Mesendoderm (in vitro differentiated cells): ENCODE measurements around the gene TLK1.
A peak's percentile ranks its signal among the peaks of the same experiment; 100 is the strongest.

Experiments used
- DNase-seq: peaks from one replicate; pipeline ENCODE4 v3.0.0; 2013
- H2AK5ac ChIP-seq: 2 replicates; pipeline ENCODE4 v1.6.1; 2013; ENCODE audit warnings: low read length, inconsistent platforms
- H2BK120ac ChIP-seq: 2 replicates; pipeline ENCODE4 v1.6.1; 2013; ENCODE audit warnings: low read depth, mild to moderate bottlenecking, low read length, moderate library complexity, mixed read lengths
- H2BK15ac ChIP-seq: replicated peaks from 2 replicates; pipeline ENCODE4 v1.6.1; 2013; ENCODE audit warnings: low read depth, mild to moderate bottlenecking, moderate library complexity
- H2BK5ac ChIP-seq: 2 replicates; pipeline ENCODE4 v1.6.1; 2013; ENCODE audit warnings: low read length, inconsistent platforms
- H3K18ac ChIP-seq: 2 replicates; pipeline ENCODE4 v1.6.1; 2013; ENCODE audit warnings: mild to moderate bottlenecking, low read length, mixed read lengths
- H3K23ac ChIP-seq: one replicate; pipeline ENCODE4 v1.6.1; 2013; ENCODE audit warnings: low read length
- H3K27ac ChIP-seq: 2 replicates; pipeline ENCODE4 v1.5.1; 2013; ENCODE audit warnings: low read depth, mild to moderate bottlenecking, inconsistent platforms, low read length, moderate library complexity
- H3K27me3 ChIP-seq: 2 replicates; pipeline ENCODE4 v1.6.1; 2013; ENCODE audit warnings: low read length, control low read depth, mild to moderate bottlenecking, inconsistent platforms; ENCODE audit not compliant: insufficient read depth, poor library complexity
- H3K36me3 ChIP-seq: 2 replicates; pipeline ENCODE4 v1.6.1; 2013; ENCODE audit warnings: low read length, inconsistent platforms; ENCODE audit not compliant: control insufficient read depth, insufficient read depth
- H3K4ac ChIP-seq: one replicate; pipeline ENCODE4 v1.6.1; 2013; ENCODE audit warnings: low read depth, mild to moderate bottlenecking, low read length, moderate library complexity
- H3K4me1 ChIP-seq: 2 replicates; pipeline ENCODE4 v1.6.1; 2013; ENCODE audit warnings: low read depth, low read length, inconsistent platforms; ENCODE audit not compliant: control insufficient read depth
- H3K4me2 ChIP-seq: 2 replicates; pipeline ENCODE4 v1.6.1; 2013; ENCODE audit warnings: low read length
- H3K4me3 ChIP-seq: 2 replicates; pipeline ENCODE4 v1.5.1; 2013; ENCODE audit warnings: mild to moderate bottlenecking, low read length
- H3K56ac ChIP-seq: one replicate; pipeline ENCODE4 v1.6.1; 2013; ENCODE audit warnings: low read length
- H3K79me1 ChIP-seq: 2 replicates; pipeline ENCODE4 v1.6.1; 2013; ENCODE audit warnings: low read length, inconsistent platforms
- H3K79me2 ChIP-seq: 2 replicates; pipeline ENCODE4 v1.6.1; 2013; ENCODE audit warnings: mild to moderate bottlenecking, low read length; ENCODE audit not compliant: control insufficient read depth, insufficient read depth
- H3K9ac ChIP-seq: 2 replicates; pipeline ENCODE4 v1.6.1; 2013; ENCODE audit warnings: low read length, inconsistent platforms
- H4K5ac ChIP-seq: one replicate; pipeline ENCODE4 v1.6.1; 2013; ENCODE audit warnings: low read length
- H4K8ac ChIP-seq: one replicate; pipeline ENCODE4 v1.6.1; 2013; ENCODE audit warnings: low read depth, mild to moderate bottlenecking, control low read depth, low read length, moderate library complexity
- WGBS: extraction: QIAGEN DNeasy Blood & Tissue Kit; methylation state at CpG from one replicate; pipeline ENCODE4 v1.1.7; 2013; ENCODE audit warnings: low lambda C conversion rate, missing lambda C conversion rate; ENCODE audit not compliant: insufficient coverage; ENCODE audit errors: extremely low coverage; 5-methylcytosine and 5-hydroxymethylcytosine counted together

The TLK1 gene

DNA sequence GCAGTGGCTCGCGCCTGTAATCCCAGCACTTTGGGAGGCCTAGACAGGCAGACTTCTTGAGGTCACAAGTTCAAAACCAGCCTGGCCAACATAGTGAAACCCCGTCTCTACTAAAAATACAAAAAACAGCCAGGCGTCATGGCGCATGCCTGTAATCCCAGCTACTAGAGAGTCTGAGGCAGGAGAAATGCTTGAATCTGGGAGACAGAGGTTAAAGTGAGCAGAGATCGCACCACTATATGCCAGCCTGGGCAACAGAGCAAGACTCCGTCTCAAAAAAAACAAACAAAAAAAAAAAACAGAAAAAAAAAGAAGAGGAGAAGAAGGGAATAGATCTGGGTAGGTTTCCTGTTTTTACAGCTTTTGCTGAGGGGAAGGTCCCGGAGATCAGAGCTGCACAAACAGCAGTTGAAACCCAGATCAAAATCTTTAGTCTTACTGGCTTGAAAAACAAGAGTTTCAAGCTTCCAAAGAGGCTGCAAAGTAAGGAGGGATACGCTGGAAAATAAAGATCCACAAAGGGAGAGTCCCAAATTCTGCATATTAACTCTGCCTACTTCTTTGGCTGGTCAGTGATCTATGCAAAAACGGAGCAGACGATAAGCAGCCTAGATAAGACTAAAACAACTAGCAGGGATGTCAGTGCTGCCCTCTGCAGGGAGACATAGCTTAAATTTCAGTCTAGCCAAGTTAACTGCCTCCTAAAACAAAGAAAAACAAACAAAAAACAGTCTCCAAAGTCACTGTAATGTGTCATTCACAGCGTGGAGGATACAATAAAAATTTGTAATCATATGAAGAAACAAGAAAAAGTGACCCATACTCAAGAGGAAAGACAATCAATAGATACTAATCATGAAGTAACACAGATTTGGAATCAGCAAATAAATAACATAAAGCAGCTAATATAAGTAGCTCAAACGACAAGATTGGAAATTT is 74.1 kb downstream of the TLK1 start:
- H2BK5ac ChIP-seq = no peak overlapping the region
- no peak overlapping the region for H2AK5ac ChIP-seq
- no peak overlapping the region for H3K4me3 ChIP-seq
- no peaks in the 10 kb centered on the region for H3K27me3 ChIP-seq
- H3K79me2 ChIP-seq = peaks cover 22% of the 10 kb centered on the region
- peak overlapping the region; percentile 40 for H3K9ac ChIP-seq
- peak overlapping the region; percentile 90 for H3K18ac ChIP-seq
- no CpG with 5 or more reads among the region's 13 CpGs for WGBS
- H3K27ac ChIP-seq = no peak overlapping the region
- H3K23ac ChIP-seq = no peak overlapping the region
- H2BK120ac ChIP-seq = no peak overlapping the region
- H3K56ac ChIP-seq = peak overlapping the region; percentile 51
- peak; percentile 91 for DNase-seq
- no peak overlapping the region for H4K5ac ChIP-seq
- H3K4me1 ChIP-seq = peaks cover 7% of the 10 kb centered on the region
- H3K36me3 ChIP-seq = no peaks in the 10 kb centered on the region
- peak overlapping the region; percentile 11 for H3K4me2 ChIP-seq
- peak overlapping the region; percentile 31 for H3K4ac ChIP-seq
- peak overlapping the region; percentile 36 for H2BK15ac ChIP-seq
- peak overlapping the region; percentile 76 for H4K8ac ChIP-seq
- peaks cover 6% of the 10 kb centered on the region for H3K79me1 ChIP-seq

- Histone ChIP-seq H2BK15ac (no peak overlapping the region), H3K4me2 (no peak overlapping the region), H4K5ac (no peak overlapping the region), H2AK5ac (no peak overlapping the region), H3K23ac (no peak overlapping the region), H3K4ac (no peak overlapping the region), H3K27ac (no peak overlapping the region), H3K27me3 (no peaks in the 10 kb centered on the region), H2BK5ac (no peak overlapping the region), H3K56ac (no peak overlapping the region), H3K79me2 (peaks cover 21% of the 10 kb centered on the region), H3K36me3 (no peaks in the 10 kb centered on the region), H4K8ac (no peak overlapping the region), H3K18ac (no peak overlapping the region), H3K4me1 (peaks cover 7% of the 10 kb centered on the region), H3K4me3 (no peak overlapping the region), H3K79me1 (peaks cover 5% of the 10 kb centered on the region), H3K9ac (no peak overlapping the region), H2BK120ac (no peak overlapping the region)
- peak; percentile 16 for DNase-seq
- no CpG with 5 or more reads among the region's 5 CpGs for WGBS
These were observed 76.6 kb downstream of the TLK1 start for GRCh38 chr2:171084128-171084527.

GRCh38 chr2:171083451-171083850 is 77.2 kb downstream of the TLK1 start:
- Histone ChIP-seq H3K4ac (no peak overlapping the region), H3K23ac (no peak overlapping the region), H3K9ac (no peak overlapping the region), H3K4me1 (peaks cover 7% of the 10 kb centered on the region), H2BK120ac (no peak overlapping the region), H3K27ac (no peak overlapping the region), H2AK5ac (no peak overlapping the region), H3K79me1 (peaks cover 6% of the 10 kb centered on the region), H3K36me3 (no peaks in the 10 kb centered on the region), H2BK5ac (no peak overlapping the region), H3K56ac (no peak overlapping the region), H4K5ac (no peak overlapping the region), H2BK15ac (no peak overlapping the region), H3K4me3 (no peak overlapping the region), H3K79me2 (peaks cover 21% of the 10 kb centered on the region), H3K27me3 (no peaks in the 10 kb centered on the region), H4K8ac (no peak overlapping the region), H3K18ac (no peak overlapping the region), H3K4me2 (no peak overlapping the region)
- WGBS = no CpG with 5 or more reads among the region's 2 CpGs
- DNase-seq = no peak

DNA sequence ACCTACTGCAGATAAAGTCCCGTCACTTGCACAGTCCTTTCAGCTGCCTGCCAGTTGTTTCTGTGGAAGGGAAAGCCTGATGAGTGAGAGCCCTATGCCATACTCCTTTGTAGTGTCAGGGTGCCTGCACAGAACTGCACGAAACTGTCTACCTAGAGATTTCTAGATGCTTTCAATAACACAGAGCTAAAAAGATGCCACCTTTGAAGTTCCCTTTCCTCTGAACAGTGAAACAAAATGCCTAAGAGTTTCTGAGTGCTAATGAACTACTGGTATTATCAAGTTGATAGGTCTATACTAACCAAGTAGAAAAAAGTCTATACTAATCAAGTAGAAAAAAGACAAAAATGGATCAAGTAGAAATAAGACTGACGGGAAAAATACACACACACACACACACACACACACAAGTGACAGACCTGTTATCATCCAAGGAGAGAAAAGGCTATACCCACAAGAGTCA is 79.0 kb downstream of the TLK1 start:
- Histone ChIP-seq H2AK5ac (no peak overlapping the region), H3K79me2 (peaks cover 17% of the 10 kb centered on the region), H3K56ac (no peak overlapping the region), H4K5ac (no peak overlapping the region), H2BK5ac (no peak overlapping the region), H2BK15ac (no peak overlapping the region), H3K36me3 (no peaks in the 10 kb centered on the region), H3K27ac (no peak overlapping the region), H3K4me2 (no peak overlapping the region), H3K4me1 (peaks cover 4% of the 10 kb centered on the region), H3K4me3 (no peak overlapping the region), H3K79me1 (peaks cover 5% of the 10 kb centered on the region), H3K4ac (no peak overlapping the region), H3K23ac (no peak overlapping the region), H3K9ac (no peak overlapping the region), H2BK120ac (no peak overlapping the region), H4K8ac (no peak overlapping the region), H3K18ac (peak overlapping the region; percentile 41), H3K27me3 (no peaks in the 10 kb centered on the region)
- no peak for DNase-seq
- WGBS = no CpG with 5 or more reads among the region's 3 CpGs

DNA sequence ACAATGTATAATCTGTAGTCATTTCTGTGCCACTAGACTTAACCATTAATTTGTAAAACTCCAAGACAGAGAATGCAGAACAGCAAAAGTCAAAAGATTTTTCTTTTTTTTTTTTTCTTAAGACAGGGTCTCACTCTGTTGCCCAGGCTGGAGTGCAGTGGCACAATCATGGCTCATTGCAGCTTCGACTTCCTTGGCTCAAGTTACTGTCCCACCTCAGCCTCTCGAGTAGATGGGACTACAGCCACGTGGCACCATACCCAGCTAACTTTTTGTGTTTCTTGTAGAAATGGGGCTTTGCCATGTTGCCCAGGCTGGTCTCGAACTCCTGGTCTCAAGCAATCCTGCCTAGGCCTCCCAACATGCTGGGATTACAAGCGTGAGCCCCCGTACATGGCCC is 80.1 kb downstream of the TLK1 start:
- H4K5ac ChIP-seq = no peak overlapping the region
- no peak overlapping the region for H2BK120ac ChIP-seq
- peaks cover 8% of the 10 kb centered on the region for H3K79me1 ChIP-seq
- peaks cover 4% of the 10 kb centered on the region for H3K4me1 ChIP-seq
- peaks cover 17% of the 10 kb centered on the region for H3K79me2 ChIP-seq
- no peak overlapping the region for H3K4ac ChIP-seq
- no peak overlapping the region for H3K9ac ChIP-seq
- no peak overlapping the region for H2BK5ac ChIP-seq
- H2BK15ac ChIP-seq = no peak overlapping the region
- no peak overlapping the region for H3K4me3 ChIP-seq
- no peak overlapping the region for H3K18ac ChIP-seq
- whole genome bisulfite sequencing = no CpG with 5 or more reads among the region's 6 CpGs
- no peaks in the 10 kb centered on the region for H3K27me3 ChIP-seq
- H4K8ac ChIP-seq = no peak overlapping the region
- H3K56ac ChIP-seq = no peak overlapping the region
- no peak overlapping the region for H3K27ac ChIP-seq
- no peak overlapping the region for H3K4me2 ChIP-seq
- H3K23ac ChIP-seq = no peak overlapping the region
- no peaks in the 10 kb centered on the region for H3K36me3 ChIP-seq
- H2AK5ac ChIP-seq = no peak overlapping the region
- DNase-seq = no peak
